ENCODE data around the gene ACYP1.
A peak's percentile ranks its signal among the peaks of the same experiment; 100 is the strongest.

ACYP1 gene
- long read RNA-seq, donor 1, transcript ACYP1-201 (3 exons, 627 nt) = major isoform, 19 of 27 reads
- long read RNA-seq, donor 1, partial matches to known transcripts = 0 of 27 reads
- long read RNA-seq, donor 1, other reads (novel, unspliced or antisense) = 0 of 27 reads
- long read RNA-seq, donor 2, transcript ACYP1-201 (3 exons, 627 nt) = major isoform, 16 of 31 reads
- long read RNA-seq, donor 2, partial matches to known transcripts = 15 of 31 reads
- long read RNA-seq, donor 2, other reads (novel, unspliced or antisense) = 0 of 31 reads
- long read RNA-seq, donor 3, transcript ACYP1-201 (3 exons, 627 nt) = major isoform, 9 of 18 reads
- long read RNA-seq, donor 3, partial matches to known transcripts = 9 of 18 reads
- long read RNA-seq, donor 3, other reads (novel, unspliced or antisense) = 0 of 18 reads
- long read RNA-seq, donor 4, transcript ACYP1-201 (3 exons, 627 nt) = major isoform, 9 of 16 reads
- long read RNA-seq, donor 4, transcript ACYP1-203 (2 exons, 606 nt) = minor isoform, 5 of 16 reads
- long read RNA-seq, donor 4, partial matches to known transcripts = 0 of 16 reads
- long read RNA-seq, donor 4, other reads (novel, unspliced or antisense) = 0 of 16 reads
- long read RNA-seq, donor 5, transcript ACYP1-201 (3 exons, 627 nt) = major isoform, 16 of 38 reads
- long read RNA-seq, donor 5, partial matches to known transcripts = 19 of 38 reads
- long read RNA-seq, donor 5, other reads (novel, unspliced or antisense) = 0 of 38 reads
- long read RNA-seq, donor 6, transcript ACYP1-201 (3 exons, 627 nt) = major isoform, 16 of 25 reads
- long read RNA-seq, donor 6, partial matches to known transcripts = 7 of 25 reads
- long read RNA-seq, donor 6, other reads (novel, unspliced or antisense) = 0 of 25 reads
- long read RNA-seq, donor 7 = 0 reads
- long read RNA-seq, donor 8, transcript ACYP1-201 (3 exons, 627 nt) = major isoform, 8 of 27 reads
- long read RNA-seq, donor 8, partial matches to known transcripts = 17 of 27 reads
- long read RNA-seq, donor 8, other reads (novel, unspliced or antisense) = 0 of 27 reads

- DNase-seq = peak; percentile 87
Observed at GRCh38 chr14:75063491-75064204, at the start of gene ACYP1. Gene ACYP1, minus strand, starts transcription at chr14:75064024. Its CDS starts 471 bp downstream, at chr14:75063553.

- no peak for DNase-seq
Observed at GRCh38 chr14:75109877-75110276, 46.1 kb upstream of the ACYP1 start.

GRCh38 chr14:75107186-75107585 lies 43.4 kb upstream of the ACYP1 start:
- DNase-seq = no peak

GRCh38 chr14:75101491-75101890 lies 37.7 kb upstream of the ACYP1 start:
- no peak for DNase-seq

GRCh38 chr14:75098682-75099081 lies 34.9 kb upstream of the ACYP1 start:
- no peak for DNase-seq

GRCh38 chr14:75098212-75098611 lies 34.4 kb upstream of the ACYP1 start:
- DNase-seq = no peak

GRCh38 chr14:75096959-75097358 lies 33.1 kb upstream of the ACYP1 start:
- no peak for DNase-seq

GRCh38 chr14:75095690-75096089 lies 31.9 kb upstream of the ACYP1 start:
- no peak for DNase-seq

GRCh38 chr14:75094896-75095295 lies 31.1 kb upstream of the ACYP1 start:
- no peak for DNase-seq

GRCh38 chr14:75092698-75093097 lies 28.9 kb upstream of the ACYP1 start:
- DNase-seq = no peak

- no peak for DNase-seq
Observed at GRCh38 chr14:75091251-75091650, 27.4 kb upstream of the ACYP1 start.

- no peak for DNase-seq
Observed at GRCh38 chr14:75090353-75090752, 26.5 kb upstream of the ACYP1 start.

- peak; percentile 45 for DNase-seq
Observed at GRCh38 chr14:75088566-75089373, 24.9 kb upstream of the ACYP1 start.

- no peak for DNase-seq
Observed at GRCh38 chr14:75088153-75088552, 24.3 kb upstream of the ACYP1 start.

- no peak for DNase-seq
Observed at GRCh38 chr14:75084513-75084912, 20.7 kb upstream of the ACYP1 start.

- DNase-seq = no peak
Observed at GRCh38 chr14:75083271-75083670, 19.4 kb upstream of the ACYP1 start.

GRCh38 chr14:75081660-75082229 lies 17.9 kb upstream of the ACYP1 start:
- no peak for DNase-seq

GRCh38 chr14:75079521-75079920 lies 15.7 kb upstream of the ACYP1 start:
- DNase-seq = no peak

- no peak for DNase-seq
Observed at GRCh38 chr14:75077794-75078193, 14.0 kb upstream of the ACYP1 start.

- DNase-seq = no peak
Observed at GRCh38 chr14:75070383-75070782, 6.6 kb upstream of the ACYP1 start.

- DNase-seq = no peak
Observed at GRCh38 chr14:75069811-75070145, 6.0 kb upstream of the ACYP1 start.
